ENCODE data around the gene TGM5. TPM values are rescaled to one million over a fixed set of nuclear protein-coding genes. Genes with fewer than 3 reads are reported as not detected.
"Not testable (repeated sequence)": the region's sequence is repeated elsewhere in the genome, so short reads cannot be mapped to it uniquely, and the experiment has no call there.

TGM5 gene
- 1 to 10 TPM in 1 of 2 donors, under 1 TPM in 1; 0.56 to 1.0 TPM for total RNA-seq
- long read RNA-seq, donor 1, result 0 reads
- long read RNA-seq, donor 2, partial matches to known transcripts, result 1 of 1 reads
- long read RNA-seq, donor 2, other reads (novel, unspliced or antisense), result 0 of 1 reads

GRCh38 chr15:43266834-43267233 lies at the start of gene TGM5:
TSS of gene TGM5 (minus strand) at chr15:43266928. CDS start at chr15:43266849, 79 bp downstream.
- DNase-seq (ENCODE audit: low spot score), result no peak

GRCh38 chr15:43314171-43314570 lies 47.4 kb upstream of the TGM5 start:
- no peak for DNase-seq (ENCODE audit: low spot score)
- intact Hi-C loops (cut with DNase I), result no loop called here

More at GRCh38 chr15:43266834-43267233, at the start of gene TGM5:
- intact Hi-C loops (cut with DNase I), result no loop called here

- DNase-seq (ENCODE audit: low spot score), result no peak
- intact Hi-C loops (cut with DNase I), result no loop called here
Observed at GRCh38 chr15:43312378-43312777, 45.6 kb upstream of the TGM5 start.

GRCh38 chr15:43302205-43302817 lies 35.6 kb upstream of the TGM5 start, which contains the start of gene TGM7:
TSS of gene TGM7 (minus strand) at chr15:43302255.
- DNase-seq (ENCODE audit: low spot score), result no peak

GRCh38 chr15:43299884-43300283 lies 33.2 kb upstream of the TGM5 start:
- intact Hi-C loops (cut with DNase I), result no loop called here
- DNase-seq (ENCODE audit: low spot score), result no peak

More at GRCh38 chr15:43302205-43302817, 35.6 kb upstream of the TGM5 start, which contains the start of gene TGM7:
- intact Hi-C loops (cut with DNase I), result no loop called here

GRCh38 chr15:43299411-43299810 lies 32.7 kb upstream of the TGM5 start:
- intact Hi-C loops (cut with DNase I), result no loop called here
- DNase-seq (ENCODE audit: low spot score), result no peak

- no peak for DNase-seq (ENCODE audit: low spot score)
- intact Hi-C loops (cut with DNase I), result no loop called here
Observed at GRCh38 chr15:43294091-43294706, 27.5 kb upstream of the TGM5 start.

GRCh38 chr15:43293432-43293831 lies 26.7 kb upstream of the TGM5 start:
- DNase-seq (ENCODE audit: low spot score), result no peak

GRCh38 chr15:43292375-43293078 lies 25.8 kb upstream of the TGM5 start:
- no peak for DNase-seq (ENCODE audit: low spot score)
- intact Hi-C loops (cut with DNase I), result no loop called here

More at GRCh38 chr15:43293432-43293831, 26.7 kb upstream of the TGM5 start:
- intact Hi-C loops (cut with DNase I), result no loop called here

- intact Hi-C loops (cut with DNase I); DNase-seq (ENCODE audit: low spot score): not testable (repeated sequence)
Observed at GRCh38 chr15:43289656-43290055, 22.9 kb upstream of the TGM5 start.

GRCh38 chr15:43287254-43287653 lies 20.5 kb upstream of the TGM5 start:
- intact Hi-C loops (cut with DNase I), result no loop called here
- DNase-seq (ENCODE audit: low spot score), result no peak

GRCh38 chr15:43286074-43286473 lies 19.3 kb upstream of the TGM5 start:
- intact Hi-C loops (cut with DNase I), result no loop called here
- DNase-seq (ENCODE audit: low spot score), result no peak

GRCh38 chr15:43285609-43286037 lies 18.9 kb upstream of the TGM5 start:
- no peak for DNase-seq (ENCODE audit: low spot score)
- intact Hi-C loops (cut with DNase I), result loop anchor here in 1 of 2 donors (2.0 kb wide), 1 partner anchor 59 kb away; no protein-coding TSS in a partner anchor

- intact Hi-C loops (cut with DNase I), result no loop called here
- DNase-seq (ENCODE audit: low spot score), result no peak
Observed at GRCh38 chr15:43283526-43283925, 16.8 kb upstream of the TGM5 start.

- intact Hi-C loops (cut with DNase I), result no loop called here
- no peak for DNase-seq (ENCODE audit: low spot score)
Observed at GRCh38 chr15:43281926-43282602, 15.3 kb upstream of the TGM5 start.

- intact Hi-C loops (cut with DNase I), result no loop called here
- DNase-seq (ENCODE audit: low spot score), result no peak
Observed at GRCh38 chr15:43280996-43281395, 14.3 kb upstream of the TGM5 start.

GRCh38 chr15:43279496-43279895 lies 12.8 kb upstream of the TGM5 start:
- DNase-seq (ENCODE audit: low spot score), result no peak
- intact Hi-C loops (cut with DNase I), result loop anchor here in 1 of 2 donors (5.0 kb wide), 1 partner anchor 47 kb away; no protein-coding TSS in a partner anchor

- no peak for DNase-seq (ENCODE audit: low spot score)
- intact Hi-C loops (cut with DNase I), result loop anchor here in 1 of 2 donors (5.0 kb wide), 1 partner anchor 47 kb away; no protein-coding TSS in a partner anchor
Observed at GRCh38 chr15:43278869-43279268, 12.1 kb upstream of the TGM5 start.

GRCh38 chr15:43277901-43278300 lies 11.2 kb upstream of the TGM5 start:
- intact Hi-C loops (cut with DNase I), result loop anchor here in 1 of 2 donors (5.0 kb wide), 1 partner anchor 46 kb away; no protein-coding TSS in a partner anchor
- no peak for DNase-seq (ENCODE audit: low spot score)

All from posterior vena cava (tissue), 2 donors.